Tibial artery (tissue), 4 donors: ENCODE measurements around the gene CNGA3.

ENCODE experiments used
- DNase-seq, 2 donors: peaks; one replicate each; pipeline ENCODE4 v3.0.0-alpha.2; 2019
- H3K27ac ChIP-seq, 2 donors: fragments of 200-600 bp; sonication (generic) in 1 of 2; 1 replicate in 1 of 2; 2 replicates in 1 of 2; pipeline ENCODE4 v1.5.1; 2018 to 2019; ENCODE audit warnings: mild to moderate bottlenecking in 1 of 2
- H3K27me3 ChIP-seq, 2 donors: fragments of 200-600 bp; sonication (generic) in 1 of 2; one replicate each; pipeline versions ENCODE4 v1.5.1 to v1.6.0; 2016 to 2019
- H3K36me3 ChIP-seq, 3 donors: fragments of 200-600 bp; sonication (generic) in 2 of 3; one replicate each; pipeline ENCODE4 v1.5.1; 2016 to 2019; ENCODE audit warnings: mild to moderate bottlenecking in 2 of 3
- H3K4me1 ChIP-seq, 4 donors: fragments of 200-600 bp; sonication (generic) in 2 of 4; 1 replicate in 3 of 4; 2 replicates in 1 of 4; pipeline ENCODE4 v1.5.1; 2016 to 2019
- H3K4me3 ChIP-seq, 2 donors: fragments of 200-600 bp; sonication (generic) in 1 of 2; 1 replicate in 1 of 2; 2 replicates in 1 of 2; pipeline ENCODE4 v1.5.1; 2018 to 2019; ENCODE audit warnings: mild to moderate bottlenecking in 2 of 2
- H3K9me3 ChIP-seq, 3 donors: fragments of 200-600 bp; sonication (generic) in 1 of 3; one replicate each; pipeline ENCODE4 v1.5.1; 2016 to 2019
- intact Hi-C: fragments of 100-400 bp; cut with DNase I; formaldehyde crosslinking; loops from one replicate; pipeline ENCODE4 v1.15.0; 2023; ENCODE audit warnings: low total_unique reads
- TF ChIP-seq, protein P1 (sequence below), 2 experiments: fragments of 200-600 bp in 1 of 2; fragments of 450-650 bp in 1 of 2; IDR thresholded peaks; one replicate each; pipeline ENCODE4 v1.5.1; 2017 to 2019; ENCODE audit warnings: antibody characterized with exemption in 2 of 2, mild to moderate bottlenecking in 1 of 2, moderate library complexity in 1 of 2

Gene CNGA3

GRCh38 chr2:98372121-98372520, 25.9 kb downstream of the CNGA3 start:
- no peak overlapping the region for H3K27ac ChIP-seq
- DNase-seq: no peak
- H3K9me3 ChIP-seq: peaks cover 0 to 13% (median 8%) of the 10 kb centered on the region in 3 donors
- intact Hi-C loops: no loop called here
- no peak overlapping the region for H3K4me3 ChIP-seq
- TF ChIP-seq, protein P1, sequence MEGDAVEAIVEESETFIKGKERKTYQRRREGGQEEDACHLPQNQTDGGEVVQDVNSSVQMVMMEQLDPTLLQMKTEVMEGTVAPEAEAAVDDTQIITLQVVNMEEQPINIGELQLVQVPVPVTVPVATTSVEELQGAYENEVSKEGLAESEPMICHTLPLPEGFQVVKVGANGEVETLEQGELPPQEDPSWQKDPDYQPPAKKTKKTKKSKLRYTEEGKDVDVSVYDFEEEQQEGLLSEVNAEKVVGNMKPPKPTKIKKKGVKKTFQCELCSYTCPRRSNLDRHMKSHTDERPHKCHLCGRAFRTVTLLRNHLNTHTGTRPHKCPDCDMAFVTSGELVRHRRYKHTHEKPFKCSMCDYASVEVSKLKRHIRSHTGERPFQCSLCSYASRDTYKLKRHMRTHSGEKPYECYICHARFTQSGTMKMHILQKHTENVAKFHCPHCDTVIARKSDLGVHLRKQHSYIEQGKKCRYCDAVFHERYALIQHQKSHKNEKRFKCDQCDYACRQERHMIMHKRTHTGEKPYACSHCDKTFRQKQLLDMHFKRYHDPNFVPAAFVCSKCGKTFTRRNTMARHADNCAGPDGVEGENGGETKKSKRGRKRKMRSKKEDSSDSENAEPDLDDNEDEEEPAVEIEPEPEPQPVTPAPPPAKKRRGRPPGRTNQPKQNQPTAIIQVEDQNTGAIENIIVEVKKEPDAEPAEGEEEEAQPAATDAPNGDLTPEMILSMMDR (IDR thresholded peaks at IDR 0.05): no peak
- no peaks in the 10 kb centered on the region for H3K36me3 ChIP-seq
- peaks cover 0 to 7% of the 10 kb centered on the region in 2 donors for H3K27me3 ChIP-seq
- H3K4me1 ChIP-seq: peaks cover 0 to 16% (median 8%) of the 10 kb centered on the region in 4 donors

- intact Hi-C loops: no loop called here
- H3K4me3 ChIP-seq: no peak overlapping the region
- H3K27me3 ChIP-seq: peaks cover 0 to 10% of the 10 kb centered on the region in 2 donors
- no peak for DNase-seq
- no peak overlapping the region for H3K27ac ChIP-seq
- TF ChIP-seq, protein P1 (IDR thresholded peaks at IDR 0.05): no peak
- no peaks in the 10 kb centered on the region for H3K36me3 ChIP-seq
- peaks cover 0 to 16% (median 8%) of the 10 kb centered on the region in 4 donors for H3K4me1 ChIP-seq
- H3K9me3 ChIP-seq: peaks cover 0 to 13% (median 8%) of the 10 kb centered on the region in 3 donors
Measured at GRCh38 chr2:98372579-98372978, 26.3 kb downstream of the CNGA3 start.

- Histone ChIP-seq H3K4me1 (peaks cover 0 to 21% (median 10%) of the 10 kb centered on the region in 4 donors), H3K36me3 (no peaks in the 10 kb centered on the region), H3K27me3 (peaks cover 0 to 23% of the 10 kb centered on the region in 2 donors), H3K4me3 (no peak overlapping the region), H3K9me3 (no peaks in the 10 kb centered on the region), H3K27ac (no peak overlapping the region)
- intact Hi-C loops: no loop called here
- no peak for DNase-seq
- TF ChIP-seq, protein P1 (IDR thresholded peaks at IDR 0.05): no peak
Measured at GRCh38 chr2:98374286-98374685, 28.0 kb downstream of the CNGA3 start.

DNA sequence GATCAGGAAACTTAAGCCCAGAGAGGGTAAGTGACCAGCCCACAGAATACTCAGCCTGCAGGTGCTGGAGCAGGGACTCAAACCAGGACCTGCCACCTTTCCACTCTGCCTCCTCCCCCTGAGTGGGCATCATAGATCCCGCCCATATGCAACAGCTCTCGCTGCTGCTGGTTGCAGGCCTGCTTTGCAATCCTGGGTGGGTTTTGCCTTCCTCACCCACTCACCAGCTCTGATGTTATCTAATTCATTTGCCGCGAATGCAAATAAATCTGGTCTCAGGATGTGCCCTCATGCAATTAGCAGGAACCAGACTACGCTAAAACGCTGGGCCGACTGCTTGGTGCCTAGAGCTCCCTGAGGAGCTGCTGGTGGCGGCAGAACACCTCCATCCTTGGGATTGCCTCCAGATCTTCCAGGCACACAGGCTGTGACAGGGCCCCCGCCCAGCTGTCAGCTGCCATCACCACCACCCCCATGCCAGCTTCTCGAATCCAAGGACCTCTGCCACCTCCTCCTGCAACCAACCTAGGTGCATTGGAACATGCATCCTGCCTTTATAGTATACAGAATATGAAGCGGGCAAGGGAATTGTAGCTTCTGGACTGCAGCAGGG, 28.8 kb downstream of the CNGA3 start:
- TF ChIP-seq, protein P1 (IDR thresholded peaks at IDR 0.05): no peak

DNA sequence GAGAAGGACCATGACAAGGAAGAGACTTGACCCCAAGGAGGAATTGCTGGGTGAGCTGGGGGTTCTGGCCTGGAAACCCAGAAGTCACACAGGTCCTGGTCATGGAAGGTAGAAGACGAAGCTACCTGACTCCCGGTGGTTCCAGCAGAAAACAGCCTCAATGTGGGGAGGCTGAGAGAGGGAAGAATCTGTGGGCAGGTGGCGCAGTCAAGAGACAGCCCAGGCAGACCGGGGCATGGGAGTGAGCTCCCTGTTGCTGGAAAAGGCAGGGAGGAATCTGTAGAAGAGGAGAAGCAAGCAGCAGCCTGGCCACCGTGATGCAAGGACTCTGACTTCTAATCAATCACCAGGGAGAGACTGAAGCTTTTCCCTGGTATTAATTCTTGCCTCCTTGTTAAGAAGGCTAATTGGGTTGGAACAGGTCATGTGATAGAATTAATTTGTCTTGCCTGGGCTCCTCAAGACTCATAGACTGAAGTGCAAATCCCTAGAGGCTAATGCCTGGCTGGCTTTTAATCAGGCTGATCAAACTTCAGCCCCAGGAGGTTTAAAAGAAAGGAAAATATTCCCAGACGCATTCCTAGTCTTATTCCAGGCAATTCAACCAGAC, 30.1 kb downstream of the CNGA3 start:
- Histone ChIP-seq H3K4me1 (peaks cover 0 to 24% (median 10%) of the 10 kb centered on the region in 4 donors), H3K4me3 (no peak overlapping the region), H3K9me3 (no peaks in the 10 kb centered on the region), H3K27ac (no peak overlapping the region), H3K27me3 (peaks cover 0 to 34% of the 10 kb centered on the region in 2 donors), H3K36me3 (no peaks in the 10 kb centered on the region)
- no peak for DNase-seq
- TF ChIP-seq, protein P1 (IDR thresholded peaks at IDR 0.05): no peak
- intact Hi-C loops: no loop called here

More for the DNA sequence above, 28.8 kb downstream of the CNGA3 start:
- Histone ChIP-seq H3K9me3 (no peaks in the 10 kb centered on the region), H3K36me3 (no peaks in the 10 kb centered on the region), H3K4me3 (no peak overlapping the region), H3K27me3 (peaks cover 0 to 24% of the 10 kb centered on the region in 2 donors), H3K4me1 (peaks cover 0 to 24% (median 10%) of the 10 kb centered on the region in 4 donors), H3K27ac (no peak overlapping the region)
- DNase-seq: no peak
- intact Hi-C loops: no loop called here
